ENCODE data around the gene BCAS3.
"Not testable (repeated sequence)": the region's sequence is repeated elsewhere in the genome, so short reads cannot be mapped to it uniquely, and the experiment has no call there.

- TF ChIP-seq SP1 (IDR thresholded peaks at IDR 0.05); FOXM1 (IDR thresholded peaks at IDR 0.05; ENCODE audit: borderline replicate concordance); BHLHE40 (IDR thresholded peaks at IDR 0.05; ENCODE audit: borderline replicate concordance); L3MBTL2 (conservative IDR thresholded peaks at IDR 0.05): not testable (repeated sequence)
These were observed 299.2 kb downstream of the BCAS3 start for GRCh38 chr17:60976861-60977260.
